Measurements from ENCODE around the gene PGAM1.
"Not testable (repeated sequence)": the region's sequence is repeated elsewhere in the genome, so short reads cannot be mapped to it uniquely, and the experiment has no call there.

PGAM1 gene

DNA sequence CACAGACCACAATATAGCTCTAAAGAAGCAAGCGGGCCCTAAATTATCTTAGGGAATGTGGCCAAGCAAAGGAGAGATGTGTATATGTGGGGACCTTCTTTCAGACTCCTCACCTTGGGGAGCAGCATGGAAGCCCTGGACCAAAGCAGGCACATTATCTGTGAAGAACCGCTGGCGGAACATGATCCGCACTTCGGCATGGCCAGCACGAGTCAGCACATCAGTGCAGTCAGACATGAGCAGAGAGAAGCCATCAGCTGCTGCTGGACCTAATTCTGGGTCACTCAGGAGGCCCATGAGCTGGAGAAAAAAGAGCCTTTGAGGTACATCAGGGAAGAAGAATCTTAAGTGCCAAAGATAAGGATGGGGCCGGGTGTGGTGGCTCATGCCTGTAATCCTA lies 33.9 kb downstream of the PGAM1 start:
- no peak for DNase-seq

DNA sequence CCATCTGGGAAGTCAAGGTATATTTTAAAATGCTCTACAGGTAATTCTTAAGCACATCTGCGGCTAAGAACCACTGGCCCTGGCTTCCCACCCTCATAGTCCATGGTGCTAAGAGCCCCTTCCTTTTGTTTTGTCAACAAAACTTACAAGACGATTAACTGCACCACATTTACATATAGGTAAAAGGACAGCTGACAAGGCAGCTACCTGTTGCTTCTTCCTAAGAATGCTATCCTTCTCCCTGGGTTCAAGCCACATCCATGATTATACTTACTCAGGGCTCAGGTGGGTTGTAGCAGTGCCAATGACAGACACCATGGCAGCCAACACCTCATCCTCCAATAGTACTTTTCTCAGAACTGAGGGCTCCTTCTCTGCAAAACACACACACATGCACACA lies 36.3 kb downstream of the PGAM1 start:
- no peak for DNase-seq

DNA sequence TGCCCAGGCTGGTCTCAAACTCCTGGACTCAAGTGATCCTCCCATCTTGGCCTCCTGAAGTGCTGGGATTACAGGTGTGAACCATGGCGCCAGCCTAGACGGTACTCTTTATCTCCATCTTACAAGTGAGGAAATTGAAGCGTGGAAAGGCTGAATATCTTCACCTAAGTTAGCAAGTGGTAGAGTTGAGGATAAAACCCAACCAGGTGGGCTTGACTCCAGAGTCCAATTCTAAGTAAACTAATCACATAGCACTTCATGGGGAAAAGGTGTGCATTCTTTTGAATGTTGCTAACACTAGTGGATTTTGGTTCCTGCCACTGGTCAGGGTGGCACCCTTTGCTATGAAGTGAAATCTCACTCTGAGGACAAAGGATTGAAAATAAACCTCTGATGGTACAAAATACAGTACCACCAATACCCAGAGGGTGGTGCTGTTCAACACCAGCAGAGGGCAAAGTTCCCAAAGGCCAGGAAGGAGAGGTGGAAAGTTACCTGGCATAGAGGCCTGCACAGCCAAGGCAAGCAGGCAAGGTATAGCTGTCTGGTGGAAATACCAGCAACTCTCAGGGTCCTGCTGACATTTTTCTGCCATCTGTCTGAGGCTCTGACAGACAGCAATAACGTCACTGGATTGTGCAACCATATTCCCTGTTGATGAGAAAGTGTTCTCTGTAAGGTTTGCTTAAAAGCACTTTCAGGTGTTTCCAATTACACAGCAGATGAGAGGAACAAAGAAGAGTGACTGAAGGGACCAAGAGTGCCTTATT lies 37.6 kb downstream of the PGAM1 start:
- peak; percentile 28 to 60 for DNase-seq

DNA sequence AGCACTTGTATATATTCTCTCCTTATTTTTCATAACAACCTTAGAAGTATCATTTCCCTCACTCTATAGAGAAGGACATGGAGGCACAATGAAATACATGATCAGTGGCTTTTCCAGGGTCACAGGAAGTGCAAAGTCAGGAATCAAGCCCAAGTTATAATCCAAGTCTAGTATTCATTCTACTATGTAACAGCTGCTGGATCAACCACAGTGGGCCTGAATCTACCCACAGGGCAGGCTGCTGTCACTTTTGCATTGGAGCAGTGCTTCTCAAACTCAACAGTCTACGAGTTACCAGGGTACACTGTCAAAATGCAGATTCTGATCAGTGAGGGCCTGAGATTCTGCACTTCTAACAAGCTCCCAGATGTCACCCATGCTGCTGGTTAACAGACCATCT lies 38.2 kb downstream of the PGAM1 start:
- no peak for DNase-seq

DNA sequence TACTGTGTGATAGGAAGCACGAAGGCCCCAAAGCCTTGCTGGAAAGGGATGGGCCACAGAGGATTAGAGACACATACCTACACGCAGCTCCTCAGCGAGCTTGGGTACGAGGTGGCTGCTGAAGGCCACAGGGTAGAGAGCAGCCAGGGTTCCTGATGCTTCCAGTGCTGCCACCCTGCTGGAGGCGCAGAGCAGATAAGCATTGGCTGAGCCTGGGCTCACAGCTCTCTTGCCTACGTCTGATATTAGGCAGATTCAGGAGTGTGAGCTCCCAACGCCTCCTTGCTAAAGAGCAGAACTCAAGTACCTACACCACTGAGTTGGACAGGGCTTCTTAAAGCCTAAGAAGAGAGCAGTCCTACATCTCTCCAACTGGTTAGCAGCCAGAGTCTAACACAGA lies 40.0 kb downstream of the PGAM1 start:
- no peak for DNase-seq

DNA sequence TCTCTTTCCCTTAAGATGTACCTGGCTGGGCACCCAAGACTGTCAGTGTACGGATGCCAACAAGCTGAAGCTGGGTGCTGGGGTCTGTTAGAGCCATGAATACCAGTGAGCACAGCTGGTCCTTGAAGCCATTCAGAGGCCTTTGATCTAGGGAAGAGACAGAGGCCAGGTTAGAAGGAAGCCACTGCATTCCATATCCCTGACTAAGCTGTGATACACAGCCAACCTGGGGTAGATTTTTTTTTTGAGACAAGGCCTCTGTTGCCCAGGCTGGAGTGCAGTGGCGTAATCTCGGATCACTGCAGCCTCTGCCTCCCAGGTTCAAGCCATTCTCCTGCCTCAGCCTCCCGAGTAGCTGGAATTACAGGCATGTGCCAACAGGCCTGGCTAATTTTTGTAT lies 40.8 kb downstream of the PGAM1 start:
- no peak for DNase-seq

DNA sequence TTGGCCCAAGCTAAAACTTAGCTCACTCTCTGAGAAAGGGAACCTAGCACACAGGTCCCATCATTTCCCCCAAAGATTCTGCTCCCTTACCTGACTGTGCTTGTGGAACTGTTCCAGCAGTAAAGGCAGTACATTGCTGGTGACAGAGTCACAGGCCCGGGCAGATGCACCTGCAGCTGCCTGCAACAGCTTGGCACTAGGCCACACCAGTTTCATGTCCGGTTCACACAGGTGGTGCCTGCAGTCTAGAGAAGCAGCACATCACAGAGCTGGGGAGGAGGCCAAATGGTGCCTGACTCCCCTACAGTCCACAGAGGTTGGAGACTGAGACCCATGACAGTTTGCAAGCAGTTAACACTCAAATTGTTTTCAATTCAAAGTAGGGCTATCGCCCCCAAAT lies 42.2 kb downstream of the PGAM1 start:
- DNase-seq: no peak

DNA sequence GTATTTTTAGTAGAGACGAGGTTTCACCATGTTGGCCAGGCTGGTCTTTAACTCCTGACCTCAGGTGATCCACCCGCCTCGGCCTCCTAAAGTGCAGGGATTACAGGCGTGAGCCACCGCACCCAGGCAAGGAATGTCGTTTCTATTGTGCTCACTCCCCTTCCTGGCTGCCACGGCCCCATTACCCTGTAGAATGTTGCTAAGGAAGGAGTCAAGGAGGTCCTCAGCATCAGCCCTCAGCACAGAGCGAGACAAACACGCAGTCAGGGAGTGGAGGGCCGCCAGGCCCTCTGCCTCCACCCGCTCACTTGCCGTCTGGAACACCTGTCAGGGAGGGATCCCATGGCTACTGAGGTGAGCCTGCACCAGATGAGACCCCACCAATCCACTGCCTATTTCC lies 42.8 kb downstream of the PGAM1 start:
- not testable (repeated sequence) for DNase-seq

DNA sequence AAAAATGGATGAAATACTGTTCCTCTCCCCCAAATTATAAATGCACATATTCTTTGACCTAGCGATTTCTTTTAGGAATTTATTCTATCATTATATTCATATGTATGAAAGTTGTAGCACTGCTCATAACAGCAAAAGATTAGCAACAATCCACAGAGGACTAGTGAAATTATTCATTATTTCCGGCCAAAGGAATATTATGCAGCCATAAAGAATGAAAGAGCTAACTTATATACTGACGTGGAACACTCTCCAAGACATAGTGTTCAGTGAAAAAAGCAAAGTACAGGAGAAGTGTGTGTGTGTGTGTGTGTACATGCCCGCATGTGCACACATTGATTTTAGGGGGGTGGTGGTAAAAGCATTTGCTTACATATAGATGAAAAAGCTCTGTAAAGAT lies 48.9 kb downstream of the PGAM1 start:
- DNase-seq: no peak

DNA sequence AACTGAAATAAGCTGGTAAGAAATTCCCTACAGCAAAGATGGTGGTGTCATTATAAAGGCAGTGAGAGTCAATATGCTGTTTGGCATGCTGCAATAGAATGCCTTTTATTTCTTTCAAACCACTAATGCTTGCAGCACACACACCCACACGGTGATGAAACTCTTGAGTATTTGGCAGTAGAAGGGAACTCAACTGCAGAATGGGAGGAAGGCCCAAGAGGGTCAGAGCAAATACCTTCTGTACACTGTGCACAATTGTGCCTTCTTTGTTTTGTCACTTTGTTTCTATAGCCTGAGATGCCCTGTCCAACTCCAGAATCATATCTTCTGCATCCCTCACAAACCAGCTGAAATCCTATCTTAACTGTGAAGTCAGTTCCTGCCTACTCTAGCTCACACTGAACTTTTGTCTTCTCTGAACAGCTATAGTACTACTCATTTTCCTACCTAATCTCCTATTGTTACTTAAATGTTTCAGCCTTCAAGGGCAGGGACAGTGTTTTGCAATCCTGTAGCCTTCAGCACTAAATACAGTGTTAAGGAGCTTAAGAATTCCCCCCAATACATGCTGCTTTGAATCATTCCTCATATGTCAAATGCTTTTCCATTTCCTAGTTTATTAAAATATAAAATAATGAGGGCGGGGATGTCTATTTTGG lies 50.1 kb downstream of the PGAM1 start:
- no peak for DNase-seq

DNA sequence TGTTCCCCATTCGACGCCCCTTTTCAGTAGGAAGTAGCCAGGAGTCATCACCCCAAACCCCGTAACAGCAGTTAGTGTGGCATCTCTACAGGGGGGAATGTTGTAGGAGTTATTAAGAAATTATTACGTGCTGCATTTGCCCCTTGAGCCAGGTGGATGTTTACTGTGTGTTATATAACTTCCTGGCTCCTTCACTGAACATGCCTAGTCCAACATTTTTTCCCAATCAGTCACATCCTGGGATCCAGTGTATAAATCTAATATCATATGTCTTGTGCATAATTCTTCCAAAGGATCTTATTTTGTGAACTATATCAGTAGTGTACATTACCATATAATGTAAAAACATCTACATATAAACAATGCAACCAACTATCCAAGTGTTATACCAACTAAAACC lies 53.4 kb downstream of the PGAM1 start:
- DNase-seq: not testable (repeated sequence)

DNA sequence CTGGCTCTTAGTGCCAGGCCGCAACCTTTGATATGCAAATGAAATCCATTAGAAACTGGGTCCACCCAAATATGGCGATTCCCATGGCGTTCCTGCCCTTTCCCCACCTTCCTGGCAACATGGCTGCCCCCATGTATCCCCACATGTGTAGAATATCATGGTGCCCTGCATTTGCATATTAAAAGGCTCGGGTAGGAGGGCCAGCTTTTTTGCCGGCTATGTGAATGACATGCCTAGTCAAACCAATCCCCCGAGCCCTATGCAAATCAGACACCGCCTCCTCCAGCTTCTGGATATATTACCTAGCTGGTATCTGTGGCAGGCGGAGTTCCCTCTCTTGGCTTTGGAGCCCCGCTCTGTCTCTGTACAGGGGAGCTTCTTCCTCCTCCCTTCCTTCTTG lies 53.9 kb downstream of the PGAM1 start:
- no peak for DNase-seq

DNA sequence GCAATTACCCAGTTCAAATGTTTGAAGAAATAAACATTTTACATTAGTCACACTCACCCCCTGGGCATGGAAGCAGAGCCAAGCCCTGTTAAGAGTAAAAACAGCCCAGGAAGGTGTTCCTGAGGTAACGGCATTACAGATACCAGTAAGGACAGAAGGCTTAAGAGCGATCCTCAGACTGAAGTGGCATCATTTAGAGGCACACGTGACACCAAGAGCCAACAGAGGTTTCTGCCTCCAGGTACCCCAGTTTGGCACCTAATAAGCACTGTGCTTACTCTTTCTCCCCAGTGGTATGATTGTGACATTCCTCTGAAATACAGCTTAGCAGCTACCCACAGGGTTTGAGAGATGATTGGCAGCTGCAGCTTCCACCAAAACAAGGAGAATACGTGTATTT lies 55.1 kb downstream of the PGAM1 start:
- no peak for DNase-seq

DNA sequence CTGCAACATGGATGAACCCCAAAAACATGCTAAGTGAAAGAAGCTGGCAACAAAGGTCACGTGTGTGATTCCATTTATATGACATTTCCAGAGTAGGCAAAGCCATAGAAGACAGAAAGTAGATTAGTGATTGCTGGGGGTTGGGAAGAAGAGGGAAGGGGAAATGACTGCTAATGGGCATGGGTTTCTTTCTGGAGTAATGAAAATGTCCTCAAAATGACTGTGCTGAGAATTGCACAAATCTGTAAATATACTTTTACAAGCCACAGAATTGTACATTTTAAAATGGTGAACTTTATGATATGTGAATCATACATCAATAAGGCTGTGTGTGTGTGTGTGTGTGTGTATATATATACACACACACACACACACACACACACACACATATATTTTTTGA lies 56.4 kb downstream of the PGAM1 start:
- DNase-seq: no peak

Data from CD4-positive, alpha-beta T cell treated with Interferon alpha-2 for 1 hour (primary cell).